Measurements from ENCODE around the gene MTHFD2L.

Gene MTHFD2L

GRCh38 chr4:74111990-74112389, 45.9 kb upstream of the MTHFD2L start:
- TF ChIP-seq CTCF (IDR thresholded peaks at IDR 0.05; ENCODE audit: insufficient read depth, missing control alignments): no peak
- FAIRE-seq (no peak), DNase-seq (ENCODE audit: insufficient read length, low spot score) (no peak)

- no peak for TF ChIP-seq CTCF (IDR thresholded peaks at IDR 0.05; ENCODE audit: insufficient read depth, missing control alignments)
- DNase-seq (ENCODE audit: insufficient read length, low spot score) (no peak), FAIRE-seq (no peak)
Measured at GRCh38 chr4:74112399-74113105, 45.4 kb upstream of the MTHFD2L start.

- FAIRE-seq (no peak), DNase-seq (ENCODE audit: insufficient read length, low spot score) (no peak)
- TF ChIP-seq CTCF (IDR thresholded peaks at IDR 0.05; ENCODE audit: insufficient read depth, missing control alignments): no peak
Measured at GRCh38 chr4:74114234-74114633, 43.7 kb upstream of the MTHFD2L start.

GRCh38 chr4:74117024-74117534, 40.8 kb upstream of the MTHFD2L start:
- FAIRE-seq (no peak), DNase-seq (ENCODE audit: insufficient read length, low spot score) (no peak)
- TF ChIP-seq CTCF (IDR thresholded peaks at IDR 0.05; ENCODE audit: insufficient read depth, missing control alignments): no peak

- FAIRE-seq (no peak), DNase-seq (ENCODE audit: insufficient read length, low spot score) (no peak)
- TF ChIP-seq CTCF (IDR thresholded peaks at IDR 0.05; ENCODE audit: insufficient read depth, missing control alignments): no peak
Measured at GRCh38 chr4:74118600-74119338, 39.1 kb upstream of the MTHFD2L start.

- TF ChIP-seq CTCF (IDR thresholded peaks at IDR 0.05; ENCODE audit: insufficient read depth, missing control alignments): no peak
- FAIRE-seq: no peak
- no peak for DNase-seq (ENCODE audit: insufficient read length, low spot score)
Measured at GRCh38 chr4:74120086-74120485, 37.8 kb upstream of the MTHFD2L start.
